ENCODE results near the gene WSCD1. TPM values are rescaled to one million over a fixed set of nuclear protein-coding genes. Genes with fewer than 3 reads are reported as not detected.

Gene WSCD1
- total RNA-seq (not detected in 2 replicates), polyA plus RNA-seq (not detected in 2 replicates), polyA minus RNA-seq (0.14 TPM in 1 of 2 replicates, not detected in the other)
- total RNA-seq (2013), result 0.91 TPM

- Mint-ChIP-seq H3K27me3 (peaks cover 72% of the 10 kb centered on the region), H3K27ac (no peak within 1 kb of the TSS), H3K9me3 (ENCODE audit: insufficient read depth) (no peaks in the 10 kb centered on the region), H3K4me1 (peaks cover 14% of the 10 kb centered on the region), H3K4me3 (peak within 1 kb of the TSS; percentile 73)
- Histone ChIP-seq H3K27me3 (replicated peaks in 1 of 4; ENCODE audit: control extremely low read depth in 1 of 4, control insufficient read depth in 3 of 4, insufficient read depth in 4 of 4, low read length in 3 of 4) (peaks cover 0 to 43% (median 8%) of the 10 kb centered on the region in 4 experiments), H3K9ac (ENCODE audit: low read length) (no peak within 1 kb of the TSS), H3K36me3 (replicated peaks in 1 of 2; ENCODE audit: control extremely low read depth in 1 of 2, control insufficient read depth in 1 of 2, extremely low read depth in 1 of 2, insufficient read depth in 2 of 2, low read length in 1 of 2) (no peaks in the 10 kb centered on the region), H3K4me1 (ENCODE audit: control insufficient read depth in 2 of 2, insufficient read depth in 2 of 2, low read length in 2 of 2) (peaks cover 7 to 12% of the 10 kb centered on the region in 2 donors), H3K4me2 (replicated peaks; ENCODE audit: low read depth, low read length, poor library complexity, severe bottlenecking) (peak within 1 kb of the TSS; percentile 46), H3K27ac (ENCODE audit: low read length in 2 of 2) (no peak within 1 kb of the TSS), H2AFZ (ENCODE audit: insufficient read depth, low read depth, low read length, poor library complexity, severe bottlenecking) (no peak within 1 kb of the TSS), H4K20me1 (ENCODE audit: control insufficient read depth, insufficient read depth, low read length, poor library complexity, severe bottlenecking) (no peaks in the 10 kb centered on the region), H3K79me2 (ENCODE audit: control insufficient read depth, insufficient read depth, low read length) (no peaks in the 10 kb centered on the region), H3K4me3 (ENCODE audit: control extremely low read depth in 1 of 5, extremely low read depth in 1 of 5, insufficient read depth in 1 of 5, low read depth in 2 of 5, low read length in 4 of 5) (peak within 1 kb of the TSS in 1 of 5 experiments; percentile 15), H3K9me3 (ENCODE audit: control extremely low read depth in 1 of 3, control insufficient read depth in 2 of 3, insufficient read depth in 1 of 3, low read length in 2 of 3) (peaks cover 0 to 2% (median 0%) of the 10 kb centered on the region in 3 donors)
- intact Hi-C loops (cut with micrococcal nuclease), result no loop called here
- DNase-seq (peak; percentile 13), ATAC-seq (ENCODE audit: low read depth) (no peak)
- TF ChIP-seq CTCF (IDR thresholded peaks at IDR 0.05) (no peak), EZH2 (IDR thresholded peaks at IDR 0.05; ENCODE audit: borderline replicate concordance, insufficient read depth, low read depth, low read length, poor library complexity, severe bottlenecking) (no peak)
- ChIA-PET POLR2A (no interaction called here), CTCF (interaction anchor here (2.1 kb wide), 1 partner anchor 10 kb away, joined by 7 read pairs; no protein-coding TSS in a partner anchor)
- WGBS (ENCODE audit: insufficient coverage), result 13% methylated on average over 59 of the region's 71 CpGs
These were observed at the start of gene WSCD1 for GRCh38 chr17:6069539-6070429. TSS of gene WSCD1 (plus strand) at chr17:6070379. CDS start at chr17:6080659, 10,280 bp downstream.

- H3K4me1 ChIP-seq (ENCODE audit: control insufficient read depth in 2 of 2, insufficient read depth in 2 of 2, low read length in 2 of 2), result no peaks in the 10 kb centered on the region
- H4K20me1 ChIP-seq (ENCODE audit: control insufficient read depth, insufficient read depth, low read length, poor library complexity, severe bottlenecking), result no peaks in the 10 kb centered on the region
- Mint-ChIP-seq H3K4me1 (no peaks in the 10 kb centered on the region), H3K27me3 (peaks cover 28% of the 10 kb centered on the region), H3K9me3 (ENCODE audit: insufficient read depth) (no peaks in the 10 kb centered on the region), H3K27ac (no peak overlapping the region), H3K4me3 (no peak overlapping the region)
- CTCF ChIA-PET, result no interaction called here
- intact Hi-C loops (cut with micrococcal nuclease), result no loop called here
- no peak for TF ChIP-seq CTCF (IDR thresholded peaks at IDR 0.05)
- TF ChIP-seq EZH2 (IDR thresholded peaks at IDR 0.05; ENCODE audit: borderline replicate concordance, insufficient read depth, low read depth, low read length, poor library complexity, severe bottlenecking), result no peak
- H3K9ac ChIP-seq (ENCODE audit: low read length), result no peak overlapping the region
- no peak overlapping the region for H3K4me3 ChIP-seq (ENCODE audit: control extremely low read depth in 1 of 5, extremely low read depth in 1 of 5, insufficient read depth in 1 of 5, low read depth in 2 of 5, low read length in 4 of 5)
- WGBS (ENCODE audit: insufficient coverage), result 68% methylated on average over 5 of the region's 5 CpGs
- no peaks in the 10 kb centered on the region for H3K36me3 ChIP-seq (replicated peaks in 1 of 2; ENCODE audit: control extremely low read depth in 1 of 2, control insufficient read depth in 1 of 2, extremely low read depth in 1 of 2, insufficient read depth in 2 of 2, low read length in 1 of 2)
- H3K27ac ChIP-seq (ENCODE audit: low read length in 2 of 2), result no peak overlapping the region
- POLR2A ChIA-PET, result no interaction called here
- H3K79me2 ChIP-seq (ENCODE audit: control insufficient read depth, insufficient read depth, low read length), result no peaks in the 10 kb centered on the region
- no peak for DNase-seq
- H2AFZ ChIP-seq (ENCODE audit: insufficient read depth, low read depth, low read length, poor library complexity, severe bottlenecking), result no peak overlapping the region
- ATAC-seq (ENCODE audit: low read depth), result no peak
- H3K27me3 ChIP-seq (replicated peaks in 1 of 4; ENCODE audit: control extremely low read depth in 1 of 4, control insufficient read depth in 3 of 4, insufficient read depth in 4 of 4, low read length in 3 of 4), result peaks cover 0 to 2% (median 0%) of the 10 kb centered on the region in 4 experiments
- no peaks in the 10 kb centered on the region for H3K9me3 ChIP-seq (ENCODE audit: control extremely low read depth in 1 of 3, control insufficient read depth in 2 of 3, insufficient read depth in 1 of 3, low read length in 2 of 3)
- H3K4me2 ChIP-seq (replicated peaks; ENCODE audit: low read depth, low read length, poor library complexity, severe bottlenecking), result no peak overlapping the region
These were observed 49.2 kb upstream of the WSCD1 start for GRCh38 chr17:6021011-6021400.
